K562 (cell line): ENCODE measurements around the gene NAV2. TPM values are rescaled to one million over a fixed set of nuclear protein-coding genes. Genes with fewer than 3 reads are reported as not detected.

ENCODE experiments used
- ATAC-seq: fragments of 200-7000 bp; cut with Tn5 transposase; 3 replicates; pipeline ENCODE4 v1.9.1; 2020; ENCODE audit warnings: moderate library complexity
- BruUV-seq: library from RNA; stranded (reverse); fragments of 400-500 nt; replicated peaks from 2 replicates; lab custom pipeline; 2021; lab: Mats Ljungman, UMichigan
- CTCF ChIA-PET: fragments of 300-600 bp; formaldehyde crosslinking; extraction: SDS; loops from one replicate; lab custom pipeline; 2021; ENCODE audit warnings: low intra/inter-chr PET ratio; lab: Yijun Ruan, JAX
- POLR2A ChIA-PET: fragments of 300-600, 350-650 bp; sonication (Branson Sonifier 250); formaldehyde crosslinking; extraction: SDS; loops from one replicate; lab custom pipeline; 2021; ENCODE audit warnings: antibody characterized with exemption, inconsistent platforms; lab: Yijun Ruan, JAX
- DNase-seq, 4 experiments: peaks; one replicate each; pipeline versions ENCODE4 v3.0.0 to v3.0.0-alpha.2; 2011 to 2018; ENCODE audit warnings: low spot score in 3 of 4, mixed read lengths in 3 of 4; ENCODE audit errors: extremely low read depth in 1 of 4
- FAIRE-seq: peaks from 2 replicates; lab custom pipeline; 2011; peaks lifted over from hg19 to GRCh38; lab: Jason Lieb, UNC
- H2AFZ ChIP-seq: 2 replicates; pipeline ENCODE4 v1.6.0; 2011; ENCODE audit warnings: low read depth, low read length, control low read depth, inconsistent platforms
- H3K27ac ChIP-seq: fragments of 200-600 bp; 3 replicates; pipeline ENCODE4 v1.8.0; 2011; ENCODE audit warnings: low read depth, mild to moderate bottlenecking, control low read depth, inconsistent platforms, low read length, moderate library complexity, mixed read lengths; ENCODE audit errors: extremely low read depth
- H3K27me3 ChIP-seq, 2 experiments: fragments of 300-600 bp in 1 of 2; 2 replicates in 1 of 2; 3 replicates in 1 of 2; pipeline versions ENCODE4 v1.6.0 to v1.8.0; 2011; ENCODE audit warnings: inconsistent platforms in 2 of 2, low read length in 2 of 2, mild to moderate bottlenecking in 1 of 2, mixed read lengths in 1 of 2, moderate library complexity in 1 of 2; ENCODE audit not compliant: control insufficient read depth in 2 of 2, insufficient read depth in 2 of 2
- H3K36me3 ChIP-seq: fragments of 300-600 bp; 3 replicates; pipeline ENCODE4 v1.8.0; 2011; ENCODE audit warnings: mild to moderate bottlenecking, low read length, inconsistent platforms; ENCODE audit not compliant: control insufficient read depth, insufficient read depth
- H3K4me1 ChIP-seq, 2 experiments: fragments of 200-600 bp in 1 of 2; replicated peaks in 1 of 2; 2 replicates in 1 of 2; 3 replicates in 1 of 2; pipeline versions ENCODE4 v1.5.1 to v1.8.0; 2011; ENCODE audit warnings: inconsistent platforms in 2 of 2, low read length in 2 of 2, mild to moderate bottlenecking in 1 of 2, mixed read lengths in 1 of 2, moderate library complexity in 1 of 2; ENCODE audit not compliant: control insufficient read depth in 2 of 2, insufficient read depth in 2 of 2
- H3K4me2 ChIP-seq: 2 replicates; pipeline ENCODE4 v1.6.1; 2011; ENCODE audit warnings: low read length, control low read depth, inconsistent platforms, mixed read lengths; ENCODE audit not compliant: insufficient read depth
- H3K4me3 ChIP-seq: fragments of 200-600 bp; sonication (generic), shearing (Covaris generic); 2 replicates; pipeline ENCODE4 v1.5.1; 2016; ENCODE audit warnings: control low read depth, inconsistent platforms
- H3K79me2 ChIP-seq: fragments of 200-600 bp; 3 replicates; pipeline ENCODE4 v1.8.0; 2011; ENCODE audit warnings: low read length, inconsistent platforms; ENCODE audit not compliant: control insufficient read depth, insufficient read depth
- H3K9ac ChIP-seq, 2 experiments: 2 replicates each; pipeline versions ENCODE4 v1.6.0 to v1.6.1; 2011; ENCODE audit warnings: low read depth in 2 of 2, low read length in 2 of 2, control low read depth in 1 of 2, inconsistent platforms in 1 of 2, mild to moderate bottlenecking in 1 of 2, mixed read lengths in 1 of 2; ENCODE audit not compliant: insufficient read depth in 1 of 2
- H3K9me1 ChIP-seq: one replicate; pipeline ENCODE4 v1.6.0; 2011; ENCODE audit warnings: inconsistent platforms, mild to moderate bottlenecking, low read length, moderate library complexity; ENCODE audit not compliant: control insufficient read depth, insufficient read depth
- H3K9me3 ChIP-seq: replicated peaks from 2 replicates; pipeline ENCODE4 v1.5.1; 2011; ENCODE audit warnings: low read depth, low read length, inconsistent platforms; ENCODE audit not compliant: control insufficient read depth, insufficient read depth
- H4K20me1 ChIP-seq: replicated peaks from 2 replicates; pipeline ENCODE4 v1.6.1; 2011; ENCODE audit warnings: low read length, inconsistent platforms, mixed read lengths; ENCODE audit not compliant: control insufficient read depth, insufficient read depth
- BRD4 ChIP-seq: fragments of 200-600 bp; sonication (generic); IDR thresholded peaks from 2 replicates; pipeline ENCODE4 v1.6.1; 2017; ENCODE audit warnings: inconsistent platforms
- FOXK1 ChIP-seq: sonication (generic); formaldehyde crosslinking; IDR thresholded peaks from 2 replicates; pipeline ENCODE4 v1.8.0; 2022; ENCODE audit warnings: missing genetic modification reagents, mild to moderate bottlenecking, borderline replicate concordance
- MCM3 ChIP-seq: fragments of 450-650 bp; IDR thresholded peaks from 2 replicates; pipeline ENCODE4 v1.6.1; 2016
- RBBP5 ChIP-seq: fragments of 200-600 bp; sonication (generic); IDR thresholded peaks from 2 replicates; pipeline ENCODE4 v1.6.1; 2012; ENCODE audit warnings: borderline replicate concordance, mild to moderate bottlenecking, low read length, control low read depth, inconsistent platforms; ENCODE audit not compliant: insufficient read depth, poor library complexity, severe bottlenecking
- RBM39 ChIP-seq: fragments of 200-400 bp; formaldehyde crosslinking; optimal IDR thresholded peaks from 2 replicates; pipeline ENCODE3; 2018; ENCODE audit warnings: low read depth, low read length
- SIN3B ChIP-seq: fragments of 450-650 bp; IDR thresholded peaks from 2 replicates; pipeline ENCODE4 v1.6.1; 2017; ENCODE audit warnings: low read depth, mild to moderate bottlenecking, moderate library complexity
- SMARCE1 ChIP-seq: fragments of 450-650 bp; IDR thresholded peaks from 2 replicates; pipeline ENCODE4 v1.7.1; 2016; ENCODE audit warnings: mild to moderate bottlenecking
- TARDBP ChIP-seq: fragments of 450-650 bp; IDR thresholded peaks from 2 replicates; pipeline ENCODE4 v1.6.1; 2016
- ZNF316 ChIP-seq: fragments of 450-650 bp; IDR thresholded peaks from 2 replicates; pipeline ENCODE4 v1.6.1; 2016
- ZNF717 ChIP-seq: fragments of 250-450 bp; sonication (Bioruptor Pico); IDR thresholded peaks from 2 replicates; pipeline ENCODE4 v1.5.0; 2021
- WGBS: fragments of 100-300 bp; shearing (Covaris generic); methylation state at CpG from one replicate; pipeline ENCODE4 v1.1.6; 2016; ENCODE audit warnings: low coverage, mixed read lengths; ENCODE audit not compliant: insufficient coverage; ENCODE audit errors: missing lambda C conversion rate; 5-methylcytosine and 5-hydroxymethylcytosine counted together
- in situ Hi-C: fragments of 300-500 bp; cut with MboI; formaldehyde crosslinking; loops from 4 replicates; pipeline ENCODE4 v1.15.0; 2018; ENCODE audit warnings: inconsistent platforms, mixed read lengths
- intact Hi-C: fragments of 100-400 bp; cut with micrococcal nuclease; formaldehyde crosslinking; loops from 2 replicates; pipeline ENCODE4 v1.14.2; 2022
- polyA plus RNA-seq, 8 experiments: library from polyadenylated mRNA; depleted of rRNA in 4 of 8; stranded (reverse) in 5 of 8; unstranded in 3 of 8; fragments of >200 nt; fragmentation: Nextera tagmentation in 2 of 8; fragmentation: Illumina TruSeq in 1 of 8; extraction: Ambion mirVana in 2 of 8; extraction: Trizol in 1 of 8; gene quantifications; 2 replicates each; pipeline versions ENCODE4 v1.2.1 to v1.2.3, GENCODE V29; 2011 to 2014; ENCODE audit warnings: inconsistent platforms in 1 of 8, missing spikeins in 1 of 8
- total RNA-seq, 7 experiments: library from RNA; depleted of rRNA in 6 of 7; stranded (reverse); fragments of >200 nt in 6 of 7; fragmentation: Illumina TruSeq in 2 of 7; extraction: Trizol in 2 of 7; gene quantifications; 2 replicates each; pipeline versions ENCODE4 v1.2.1 to v1.2.3, GENCODE V29; 2011 to 2021; ENCODE audit warnings: low replicate concordance in 1 of 7
- TF ChIP-seq, protein P1 (sequence below): fragments of 250-450 bp; sonication (Bioruptor Pico); IDR thresholded peaks from 2 replicates; pipeline ENCODE4 v1.5.0; 2021; ENCODE audit warnings: mild to moderate bottlenecking, borderline replicate concordance
- TF ChIP-seq, protein P2 (sequence below): sonication (generic); formaldehyde crosslinking; IDR thresholded peaks from 2 replicates; pipeline ENCODE4 v1.8.0; 2022; ENCODE audit warnings: missing genetic modification reagents, mild to moderate bottlenecking, borderline replicate concordance
- TF ChIP-seq, protein P3 (sequence below): sonication (generic); formaldehyde crosslinking; IDR thresholded peaks from 2 replicates; pipeline ENCODE4 v1.8.0; 2022; ENCODE audit warnings: mild to moderate bottlenecking, missing genetic modification reagents
- TF ChIP-seq, protein P4 (sequence below): fragments of 450-650 bp; IDR thresholded peaks from 2 replicates; pipeline ENCODE4 v1.6.1; 2016; ENCODE audit warnings: low read depth, mild to moderate bottlenecking, moderate library complexity

NAV2 gene
- total and polyA plus RNA-seq, 9 of the 15 experiments (the other 6 are each of a cell fraction or from before 2014, with no cell fraction given), result 0.03 to 0.35 (median 0.05) TPM

DNA sequence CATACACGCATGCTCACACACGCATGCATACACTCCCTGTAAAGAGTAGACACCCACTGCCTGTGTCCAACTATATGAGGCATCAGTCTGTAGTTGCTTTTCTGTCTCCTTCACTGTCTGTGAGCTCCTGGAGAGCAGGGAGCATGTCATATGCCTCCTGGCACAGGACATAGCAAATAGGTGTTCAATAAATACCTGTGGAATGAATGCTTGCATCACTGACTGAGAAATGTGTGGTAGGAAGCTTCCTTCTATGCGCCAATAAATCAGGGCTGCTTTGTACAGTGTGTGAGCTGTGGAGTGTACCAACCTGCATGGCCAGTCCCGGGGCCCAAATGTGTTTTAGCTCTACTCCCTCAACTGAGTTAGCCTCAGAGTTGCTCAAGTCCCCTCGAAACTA is 37.2 kb upstream of the NAV2 start:
- in situ Hi-C loops, result no loop called here
- no peak for FAIRE-seq
- no peak overlapping the region for H3K27ac ChIP-seq
- no peak overlapping the region for H3K4me3 ChIP-seq
- H3K4me1 ChIP-seq, result no peaks in the 10 kb centered on the region
- BruUV-seq, result no TSS peak
- ChIA-PET POLR2A (no interaction called here), CTCF (no interaction called here)
- no peaks in the 10 kb centered on the region for H3K9me1 ChIP-seq
- DNase-seq, result no peak
- H2AFZ ChIP-seq, result no peak overlapping the region
- no peak for ATAC-seq
- H3K27me3 ChIP-seq, result peaks cover 5 to 42% of the 10 kb centered on the region in 2 experiments; a peak in 4 of 5 replicates
- no peak overlapping the region for H3K4me2 ChIP-seq
- no peaks in the 10 kb centered on the region for H4K20me1 ChIP-seq
- no peak overlapping the region for H3K9ac ChIP-seq
- no peaks in the 10 kb centered on the region for H3K9me3 ChIP-seq
- intact Hi-C loops, result no loop called here
- H3K36me3 ChIP-seq, result no peaks in the 10 kb centered on the region
- no peaks in the 10 kb centered on the region for H3K79me2 ChIP-seq
- 0% methylated on average over 5 of the region's 5 CpGs for WGBS
- TF ChIP-seq, protein P1, sequence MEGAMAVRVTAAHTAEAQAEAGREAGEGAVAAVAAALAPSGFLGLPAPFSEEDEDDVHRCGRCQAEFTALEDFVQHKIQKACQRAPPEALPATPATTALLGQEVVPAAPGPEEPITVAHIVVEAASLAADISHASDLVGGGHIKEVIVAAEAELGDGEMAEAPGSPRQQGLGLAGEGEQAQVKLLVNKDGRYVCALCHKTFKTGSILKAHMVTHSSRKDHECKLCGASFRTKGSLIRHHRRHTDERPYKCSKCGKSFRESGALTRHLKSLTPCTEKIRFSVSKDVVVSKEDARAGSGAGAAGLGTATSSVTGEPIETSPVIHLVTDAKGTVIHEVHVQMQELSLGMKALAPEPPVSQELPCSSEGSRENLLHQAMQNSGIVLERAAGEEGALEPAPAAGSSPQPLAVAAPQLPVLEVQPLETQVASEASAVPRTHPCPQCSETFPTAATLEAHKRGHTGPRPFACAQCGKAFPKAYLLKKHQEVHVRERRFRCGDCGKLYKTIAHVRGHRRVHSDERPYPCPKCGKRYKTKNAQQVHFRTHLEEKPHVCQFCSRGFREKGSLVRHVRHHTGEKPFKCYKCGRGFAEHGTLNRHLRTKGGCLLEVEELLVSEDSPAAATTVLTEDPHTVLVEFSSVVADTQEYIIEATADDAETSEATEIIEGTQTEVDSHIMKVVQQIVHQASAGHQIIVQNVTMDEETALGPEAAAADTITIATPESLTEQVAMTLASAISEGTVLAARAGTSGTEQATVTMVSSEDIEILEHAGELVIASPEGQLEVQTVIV (CRISPR knock-in tag), result no peak
- TF ChIP-seq, protein P2, sequence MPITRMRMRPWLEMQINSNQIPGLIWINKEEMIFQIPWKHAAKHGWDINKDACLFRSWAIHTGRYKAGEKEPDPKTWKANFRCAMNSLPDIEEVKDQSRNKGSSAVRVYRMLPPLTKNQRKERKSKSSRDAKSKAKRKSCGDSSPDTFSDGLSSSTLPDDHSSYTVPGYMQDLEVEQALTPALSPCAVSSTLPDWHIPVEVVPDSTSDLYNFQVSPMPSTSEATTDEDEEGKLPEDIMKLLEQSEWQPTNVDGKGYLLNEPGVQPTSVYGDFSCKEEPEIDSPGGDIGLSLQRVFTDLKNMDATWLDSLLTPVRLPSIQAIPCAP (CRISPR knock-in tag), result no peak
- TF ChIP-seq, protein P3, sequence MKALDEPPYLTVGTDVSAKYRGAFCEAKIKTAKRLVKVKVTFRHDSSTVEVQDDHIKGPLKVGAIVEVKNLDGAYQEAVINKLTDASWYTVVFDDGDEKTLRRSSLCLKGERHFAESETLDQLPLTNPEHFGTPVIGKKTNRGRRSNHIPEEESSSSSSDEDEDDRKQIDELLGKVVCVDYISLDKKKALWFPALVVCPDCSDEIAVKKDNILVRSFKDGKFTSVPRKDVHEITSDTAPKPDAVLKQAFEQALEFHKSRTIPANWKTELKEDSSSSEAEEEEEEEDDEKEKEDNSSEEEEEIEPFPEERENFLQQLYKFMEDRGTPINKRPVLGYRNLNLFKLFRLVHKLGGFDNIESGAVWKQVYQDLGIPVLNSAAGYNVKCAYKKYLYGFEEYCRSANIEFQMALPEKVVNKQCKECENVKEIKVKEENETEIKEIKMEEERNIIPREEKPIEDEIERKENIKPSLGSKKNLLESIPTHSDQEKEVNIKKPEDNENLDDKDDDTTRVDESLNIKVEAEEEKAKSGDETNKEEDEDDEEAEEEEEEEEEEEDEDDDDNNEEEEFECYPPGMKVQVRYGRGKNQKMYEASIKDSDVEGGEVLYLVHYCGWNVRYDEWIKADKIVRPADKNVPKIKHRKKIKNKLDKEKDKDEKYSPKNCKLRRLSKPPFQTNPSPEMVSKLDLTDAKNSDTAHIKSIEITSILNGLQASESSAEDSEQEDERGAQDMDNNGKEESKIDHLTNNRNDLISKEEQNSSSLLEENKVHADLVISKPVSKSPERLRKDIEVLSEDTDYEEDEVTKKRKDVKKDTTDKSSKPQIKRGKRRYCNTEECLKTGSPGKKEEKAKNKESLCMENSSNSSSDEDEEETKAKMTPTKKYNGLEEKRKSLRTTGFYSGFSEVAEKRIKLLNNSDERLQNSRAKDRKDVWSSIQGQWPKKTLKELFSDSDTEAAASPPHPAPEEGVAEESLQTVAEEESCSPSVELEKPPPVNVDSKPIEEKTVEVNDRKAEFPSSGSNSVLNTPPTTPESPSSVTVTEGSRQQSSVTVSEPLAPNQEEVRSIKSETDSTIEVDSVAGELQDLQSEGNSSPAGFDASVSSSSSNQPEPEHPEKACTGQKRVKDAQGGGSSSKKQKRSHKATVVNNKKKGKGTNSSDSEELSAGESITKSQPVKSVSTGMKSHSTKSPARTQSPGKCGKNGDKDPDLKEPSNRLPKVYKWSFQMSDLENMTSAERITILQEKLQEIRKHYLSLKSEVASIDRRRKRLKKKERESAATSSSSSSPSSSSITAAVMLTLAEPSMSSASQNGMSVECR, result no peak
- TF ChIP-seq ZNF717 (CRISPR knock-in tag), result no peak
- no peak for TF ChIP-seq FOXK1 (CRISPR knock-in tag)
- TF ChIP-seq, protein P4, sequence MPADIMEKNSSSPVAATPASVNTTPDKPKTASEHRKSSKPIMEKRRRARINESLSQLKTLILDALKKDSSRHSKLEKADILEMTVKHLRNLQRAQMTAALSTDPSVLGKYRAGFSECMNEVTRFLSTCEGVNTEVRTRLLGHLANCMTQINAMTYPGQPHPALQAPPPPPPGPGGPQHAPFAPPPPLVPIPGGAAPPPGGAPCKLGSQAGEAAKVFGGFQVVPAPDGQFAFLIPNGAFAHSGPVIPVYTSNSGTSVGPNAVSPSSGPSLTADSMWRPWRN, result no peak
- TF ChIP-seq BRD4, result no peak
- no peak for TF ChIP-seq TARDBP
- no peak for TF ChIP-seq RBBP5
- no peak for TF ChIP-seq ZNF316
- no peak for TF ChIP-seq MCM3
- TF ChIP-seq RBM39, result no peak
- no peak for TF ChIP-seq SMARCE1
- TF ChIP-seq SIN3B, result no peak
